NCI-H226 (cell line): Measurements from ENCODE around the gene PC.
"Not testable (repeated sequence)": the region's sequence is repeated elsewhere in the genome, so short reads cannot be mapped to it uniquely, and the experiment has no call there.

ENCODE experiments used
- DNase-seq: peaks from one replicate; pipeline ENCODE4 v3.0.0-alpha.2; 2015

Gene PC

GRCh38 chr11:66840317-66841091 lies 117.7 kb downstream of the PC start:
- DNase-seq, result no peak

GRCh38 chr11:66835768-66836405 lies 122.3 kb downstream of the PC start:
- no peak for DNase-seq

GRCh38 chr11:66834943-66835342 lies 123.2 kb downstream of the PC start:
- no peak for DNase-seq

- no peak for DNase-seq
These were observed 123.7 kb downstream of the PC start for GRCh38 chr11:66834539-66834845.

- DNase-seq, result not testable (repeated sequence)
These were observed 133.6 kb downstream of the PC start for GRCh38 chr11:66824573-66824972.

GRCh38 chr11:66823700-66824099 lies 134.5 kb downstream of the PC start:
- DNase-seq, result no peak

- no peak for DNase-seq
These were observed 137.3 kb downstream of the PC start for GRCh38 chr11:66820901-66821300.

GRCh38 chr11:66820381-66820780 lies 137.8 kb downstream of the PC start:
- DNase-seq, result no peak

GRCh38 chr11:66818231-66818955 lies 139.8 kb downstream of the PC start:
- no peak for DNase-seq

GRCh38 chr11:66815646-66816045 lies 142.5 kb downstream of the PC start:
- no peak for DNase-seq

- no peak for DNase-seq
These were observed 143.5 kb downstream of the PC start for GRCh38 chr11:66814678-66815077.

GRCh38 chr11:66810576-66811185 lies 147.5 kb downstream of the PC start:
- DNase-seq, result no peak

GRCh38 chr11:66809592-66809991 lies 148.6 kb downstream of the PC start:
- DNase-seq, result no peak

GRCh38 chr11:66800720-66801428 lies 157.3 kb downstream of the PC start:
- no peak for DNase-seq

- not testable (repeated sequence) for DNase-seq
These were observed 158.4 kb downstream of the PC start for GRCh38 chr11:66799815-66800214.
